ENCODE results near the gene TRMT61A. TPM values are rescaled to one million over a fixed set of nuclear protein-coding genes. Genes with fewer than 3 reads are reported as not detected.

Gene TRMT61A
- total and polyA plus RNA-seq, 9 of the 15 experiments (the other 6 are each of a cell fraction or from before 2014, with no cell fraction given), result 0.10 to 24.8 (median 5.1) TPM

GRCh38 chr14:103562429-103563225, 33.6 kb downstream of the TRMT61A start, which contains the start of the genes BAG5 and COA8 (continued):
- TF ChIP-seq JUND (IDR thresholded peaks at IDR 0.05; ENCODE audit: borderline replicate concordance, low read depth, low read length) (no peak), JUND (tag; IDR thresholded peaks at IDR 0.05; ENCODE audit: borderline replicate concordance, low read depth, low read length) (no peak), THRB (CRISPR knock-in tag; conservative IDR thresholded peaks at IDR 0.05) (no peak), HDAC1 (IDR thresholded peaks at IDR 0.05) (peak in 1 of 2 experiments; percentile 88; a peak in 2 of 4 replicates), ZNF24 (IDR thresholded peaks at IDR 0.05) (peak; percentile 62), ATF7 (IDR thresholded peaks at IDR 0.05) (peak; percentile 55; the same call in 1 of the 2 replicates), TBP (optimal IDR thresholded peaks at IDR 0.05; ENCODE audit: low read depth, low read length) (peak; percentile 30), SIN3A (IDR thresholded peaks at IDR 0.05; ENCODE audit: borderline replicate concordance in 2 of 2, control insufficient read depth in 1 of 2, low read depth in 2 of 2, low read length in 2 of 2) (peak; percentile 61 to 87; a peak in 2 of 4 replicates), ATF1 (CRISPR knock-in tag; IDR thresholded peaks at IDR 0.05) (peak; percentile 48; the same call in 1 of the 2 replicates), ATF1 (tag; IDR thresholded peaks at IDR 0.05) (peak; percentile 74), NKRF (IDR thresholded peaks at IDR 0.05; ENCODE audit: borderline replicate concordance) (peak; percentile 87), ZNF408 (CRISPR knock-in tag; IDR thresholded peaks at IDR 0.05; ENCODE audit: low read depth) (peak; percentile 100), GATAD2B (IDR thresholded peaks at IDR 0.05; ENCODE audit: borderline replicate concordance) (peak; percentile 93), RBFOX2 (IDR thresholded peaks at IDR 0.05; ENCODE audit: low read depth, low read length) (peak; percentile 89), SUPT5H (IDR thresholded peaks at IDR 0.05) (peak; percentile 60; the same call in 1 of the 2 replicates), ZNF311 (CRISPR knock-in tag; IDR thresholded peaks at IDR 0.05) (no peak), VEZF1 (CRISPR knock-in tag; IDR thresholded peaks at IDR 0.05) (peak; percentile 80), MNT (conservative IDR thresholded peaks at IDR 0.05) (peak; percentile 77 to 89), CXXC5 (CRISPR knock-in tag; IDR thresholded peaks at IDR 0.05) (peak; percentile 90)

Data from K562 (cell line).